HepG2 (cell line): ENCODE results near the gene GNG2. TPM values are rescaled to one million over a fixed set of nuclear protein-coding genes. Genes with fewer than 3 reads are reported as not detected.
"Not testable (repeated sequence)": the region's sequence is repeated elsewhere in the genome, so short reads cannot be mapped to it uniquely, and the experiment has no call there.

Source experiments
- ATAC-seq: fragments of 200-7000 bp; cut with Tn5 transposase; 3 replicates; pipeline ENCODE4 v1.9.1; 2020; ENCODE audit warnings: mild to moderate bottlenecking, moderate library complexity
- BruUV-seq: library from RNA; stranded (reverse); fragments of 400-500 nt; replicated peaks from 2 replicates; lab custom pipeline; 2021; lab: Mats Ljungman, UMichigan
- CTCF ChIA-PET: fragments of 300-600 bp; formaldehyde crosslinking; extraction: SDS; loops from one replicate; lab custom pipeline; 2021; ENCODE audit warnings: low total read pairs, inconsistent platforms, low intra/inter-chr PET ratio; lab: Yijun Ruan, JAX
- POLR2A ChIA-PET: fragments of 350-600 bp; sonication (Branson Sonifier 250); formaldehyde crosslinking; loops from one replicate; lab custom pipeline; 2020; ENCODE audit warnings: antibody characterized with exemption, inconsistent platforms; lab: Yijun Ruan, JAX
- DNase-seq: peaks from one replicate; pipeline ENCODE4 v3.0.0-alpha.2; 2015; ENCODE audit warnings: low spot score
- FAIRE-seq: peaks from 3 replicates; lab custom pipeline; 2011; peaks lifted over from hg19 to GRCh38; lab: Jason Lieb, UNC
- H2AFZ ChIP-seq: one replicate; pipeline ENCODE4 v1.6.1; 2011; ENCODE audit warnings: low read length, inconsistent platforms
- H3K27ac ChIP-seq: fragments of 300-600 bp; 3 replicates; pipeline ENCODE4 v1.8.0; 2011; ENCODE audit warnings: mixed run types, mild to moderate bottlenecking, mixed read lengths, low read length, inconsistent platforms; ENCODE audit not compliant: insufficient read depth; ENCODE audit errors: extremely low read length
- H3K27me3 ChIP-seq, 2 experiments: fragments of 200-600 bp in 1 of 2; 2 replicates in 1 of 2; 3 replicates in 1 of 2; pipeline versions ENCODE4 v1.6.0 to v1.8.0; 2011; ENCODE audit warnings: low read length in 2 of 2, mild to moderate bottlenecking in 2 of 2, moderate library complexity in 2 of 2, inconsistent platforms in 1 of 2; ENCODE audit not compliant: insufficient read depth in 2 of 2, control insufficient read depth in 1 of 2
- H3K36me3 ChIP-seq, 2 experiments: fragments of 200-600 bp in 1 of 2; replicated peaks in 1 of 2; 2 replicates in 1 of 2; 3 replicates in 1 of 2; pipeline versions ENCODE4 v1.5.1 to v1.8.0; 2011; ENCODE audit warnings: low read length in 2 of 2, inconsistent platforms in 1 of 2; ENCODE audit not compliant: insufficient read depth in 2 of 2, control insufficient read depth in 1 of 2
- H3K4me1 ChIP-seq: 2 replicates; pipeline ENCODE4 v1.5.1; 2012; ENCODE audit warnings: low read length, inconsistent platforms; ENCODE audit not compliant: insufficient read depth
- H3K4me2 ChIP-seq: 2 replicates; pipeline ENCODE4 v1.6.0; 2011; ENCODE audit warnings: low read depth, low read length, inconsistent platforms
- H3K4me3 ChIP-seq, 3 experiments: fragments of 200-600 bp in 1 of 3; sonication (generic), shearing (Covaris generic) in 1 of 3; replicated peaks in 1 of 3; 2 replicates each; pipeline ENCODE4 v1.5.1; 2011 to 2016; ENCODE audit warnings: low read length in 3 of 3, inconsistent platforms in 2 of 3, low read depth in 2 of 3, mild to moderate bottlenecking in 2 of 3, control low read depth in 1 of 3, mixed read lengths in 1 of 3; ENCODE audit not compliant: insufficient read depth in 1 of 3
- H3K79me2 ChIP-seq: one replicate; pipeline ENCODE4 v1.6.1; 2011; ENCODE audit warnings: low read length, inconsistent platforms; ENCODE audit not compliant: insufficient read depth
- H3K9ac ChIP-seq: 2 replicates; pipeline ENCODE4 v1.6.0; 2011; ENCODE audit warnings: mild to moderate bottlenecking, low read depth, low read length, inconsistent platforms; ENCODE audit not compliant: insufficient read depth
- H3K9me3 ChIP-seq: 2 replicates; pipeline ENCODE4 v1.5.1; 2012; ENCODE audit warnings: mild to moderate bottlenecking, low read length
- H4K20me1 ChIP-seq: 2 replicates; pipeline ENCODE4 v1.6.0; 2011; ENCODE audit warnings: inconsistent platforms, mild to moderate bottlenecking, low read length, moderate library complexity; ENCODE audit not compliant: insufficient read depth
- ELF3 ChIP-seq: IDR thresholded peaks from 2 replicates; pipeline ENCODE4 v1.6.1; 2016; ENCODE audit warnings: missing genetic modification reagents, missing compliant biosample characterization
- KDM1A ChIP-seq: IDR thresholded peaks from 2 replicates; pipeline ENCODE4 v1.6.1; 2016; ENCODE audit warnings: missing compliant biosample characterization
- KDM5B ChIP-seq: sonication (generic); formaldehyde crosslinking; IDR thresholded peaks from 2 replicates; pipeline ENCODE4 v1.4.0; 2020; ENCODE audit warnings: missing genetic modification reagents, mild to moderate bottlenecking, borderline replicate concordance
- MAF1 ChIP-seq: sonication (generic); formaldehyde crosslinking; IDR thresholded peaks from 2 replicates; pipeline ENCODE4 v1.5.0; 2020; ENCODE audit warnings: missing genetic modification reagents, borderline replicate concordance
- MAFG ChIP-seq: sonication (generic); formaldehyde crosslinking; IDR thresholded peaks from 2 replicates; pipeline ENCODE4 v1.5.1; 2020; ENCODE audit warnings: mild to moderate bottlenecking, missing genetic modification reagents
- PAWR ChIP-seq: sonication (generic); formaldehyde crosslinking; IDR thresholded peaks from 2 replicates; pipeline ENCODE4 v1.4.0; 2020; ENCODE audit warnings: missing genetic modification reagents, mild to moderate bottlenecking, borderline replicate concordance
- PHF20 ChIP-seq: sonication (generic); formaldehyde crosslinking; IDR thresholded peaks from 2 replicates; pipeline ENCODE4 v1.5.0; 2020; ENCODE audit warnings: mild to moderate bottlenecking, missing genetic modification reagents
- ZNF816 ChIP-seq: sonication (generic); formaldehyde crosslinking; IDR thresholded peaks from 2 replicates; pipeline ENCODE4 v1.8.0; 2022; ENCODE audit warnings: missing genetic modification reagents, mild to moderate bottlenecking, borderline replicate concordance
- ZSCAN30 ChIP-seq: sonication (generic); formaldehyde crosslinking; IDR thresholded peaks from 2 replicates; pipeline ENCODE4 v1.5.0; 2020; ENCODE audit warnings: mild to moderate bottlenecking, missing genetic modification reagents
- WGBS: methylation state at CpG from one replicate; pipeline ENCODE4 v1.1.6; 2017; ENCODE audit warnings: low lambda C conversion rate; 5-methylcytosine and 5-hydroxymethylcytosine counted together
- in situ Hi-C: cut with HindIII; loops from 2 replicates; pipeline ENCODE4 v1.10.0; 2017; ENCODE audit warnings: low pct_unique_long_range_greater_than_20kb; ENCODE audit not compliant: extremely low pct_ligation_motif_present
- intact Hi-C: fragments of 100-400 bp; cut with micrococcal nuclease; formaldehyde crosslinking; loops from one replicate; pipeline ENCODE4 v1.10.0; 2022; ENCODE audit not compliant: unreplicated experiment
- polyA plus RNA-seq, 8 experiments: library from polyadenylated mRNA; depleted of rRNA in 3 of 8; stranded (reverse) in 7 of 8; unstranded in 1 of 8; fragments of >200 nt; fragmentation: Illumina TruSeq in 4 of 8; extraction: Trizol in 4 of 8; gene quantifications; 2 replicates each; pipeline versions ENCODE4 v1.2.1 to v1.2.3, GENCODE V29; 2011 to 2016; ENCODE audit warnings: low read depth in 4 of 8, missing spikeins in 1 of 8, mixed read lengths in 1 of 8; ENCODE audit not compliant: insufficient read depth in 1 of 8
- total RNA-seq, 5 experiments: library from RNA; depleted of rRNA; stranded (reverse); fragments of >200 nt; fragmentation: Illumina TruSeq; extraction: Trizol; gene quantifications; 2 replicates each; pipeline ENCODE4 v1.2.3, GENCODE V29; 2016; ENCODE audit warnings: low read depth in 1 of 5
- TF ChIP-seq, protein P1 (sequence below): sonication (generic); formaldehyde crosslinking; IDR thresholded peaks from 2 replicates; pipeline ENCODE4 v1.5.0; 2020; ENCODE audit warnings: mild to moderate bottlenecking, missing genetic modification reagents
- TF ChIP-seq, protein P2 (sequence below): sonication (generic); formaldehyde crosslinking; IDR thresholded peaks from 2 replicates; pipeline ENCODE4 v1.9.0; 2022; ENCODE audit warnings: missing genetic modification reagents, mild to moderate bottlenecking, borderline replicate concordance
- TF ChIP-seq, protein P3 (sequence below): sonication (generic); formaldehyde crosslinking; IDR thresholded peaks from 2 replicates; pipeline ENCODE4 v1.8.0; 2022; ENCODE audit warnings: mild to moderate bottlenecking, missing genetic modification reagents; ENCODE audit not compliant: insufficient replicate concordance

The GNG2 gene
- total and polyA plus RNA-seq, 2 of the 13 experiments (the other 11 are each of a cell fraction or from before 2014, with no cell fraction given), result not detected

DNA sequence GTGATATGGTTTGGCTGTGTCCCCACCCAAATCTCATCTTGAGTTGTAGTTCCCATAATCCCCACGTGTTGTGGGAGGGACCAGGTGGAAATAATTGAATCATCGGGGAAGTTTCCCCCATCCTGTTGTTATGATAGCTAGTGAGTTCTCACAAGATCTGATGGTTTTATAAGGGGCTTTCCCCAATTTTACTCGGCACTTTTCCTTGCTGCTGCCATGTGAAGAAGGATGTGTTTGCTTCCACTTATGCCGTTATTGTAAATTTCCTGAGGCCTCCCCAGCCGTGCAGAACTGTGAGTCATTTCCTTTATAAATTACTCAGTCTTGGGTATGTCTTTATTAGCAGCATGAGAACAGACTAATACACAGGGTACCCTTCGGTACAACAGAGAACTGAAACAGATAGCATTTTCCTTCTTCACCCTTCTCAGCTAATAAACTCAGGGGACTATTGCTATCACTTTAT lies 45.3 kb downstream of the GNG2 start:
- ATAC-seq, POLR2A ChIA-PET, H4K20me1 ChIP-seq, H3K4me3 ChIP-seq, H3K4me2 ChIP-seq, H3K9ac ChIP-seq, intact Hi-C loops, H3K27me3 ChIP-seq, DNase-seq, H2AFZ ChIP-seq, H3K36me3 ChIP-seq, BruUV-seq, H3K4me1 ChIP-seq, H3K79me2 ChIP-seq, H3K9me3 ChIP-seq, CTCF ChIA-PET, in situ Hi-C loops, H3K27ac ChIP-seq, FAIRE-seq: not testable (repeated sequence)
- WGBS, result 27% methylated on average over 6 of the region's 6 CpGs

DNA sequence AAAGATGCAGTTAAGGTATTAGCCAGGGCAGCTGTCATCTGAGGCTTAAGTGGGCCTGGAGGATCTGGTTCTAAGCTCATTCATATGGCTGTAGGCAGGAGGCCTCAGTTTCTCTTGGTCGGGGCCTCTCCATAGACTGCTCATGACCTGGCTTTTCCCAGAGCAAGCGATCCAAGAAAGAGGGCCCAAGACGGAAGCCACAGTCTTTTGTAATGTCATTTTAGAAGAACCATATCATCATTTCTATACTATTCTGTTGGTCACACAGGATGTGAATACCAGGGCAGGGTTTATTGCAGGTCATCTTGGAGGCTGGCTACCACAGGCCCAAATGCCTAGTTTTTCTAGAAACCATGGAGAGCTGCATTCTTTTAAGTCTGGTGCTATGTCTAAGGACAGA lies 47.7 kb downstream of the GNG2 start:
- ChIA-PET CTCF (no interaction called here), POLR2A (no interaction called here)
- WGBS, result 83% methylated on average over 2 of the region's 3 CpGs
- Histone ChIP-seq H4K20me1 (no peaks in the 10 kb centered on the region), H3K4me3 (no peak overlapping the region), H3K9ac (no peak overlapping the region), H3K27me3 (no peaks in the 10 kb centered on the region), H3K27ac (no peak overlapping the region), H3K9me3 (no peaks in the 10 kb centered on the region), H3K4me1 (no peaks in the 10 kb centered on the region), H3K4me2 (no peak overlapping the region), H3K36me3 (no peaks in the 10 kb centered on the region), H2AFZ (no peak overlapping the region), H3K79me2 (no peaks in the 10 kb centered on the region)
- no peak for FAIRE-seq
- in situ Hi-C loops, result no loop called here
- DNase-seq, result no peak
- no peak for ATAC-seq
- intact Hi-C loops, result no loop called here
- BruUV-seq, result no TSS peak
- no peak for TF ChIP-seq PHF20 (CRISPR knock-in tag)
- no peak for TF ChIP-seq ELF3 (CRISPR knock-in tag)
- no peak for TF ChIP-seq MAFG (CRISPR knock-in tag)
- no peak for TF ChIP-seq PAWR
- TF ChIP-seq ZSCAN30 (CRISPR knock-in tag), result no peak
- no peak for TF ChIP-seq MAF1
- TF ChIP-seq, protein P1, sequence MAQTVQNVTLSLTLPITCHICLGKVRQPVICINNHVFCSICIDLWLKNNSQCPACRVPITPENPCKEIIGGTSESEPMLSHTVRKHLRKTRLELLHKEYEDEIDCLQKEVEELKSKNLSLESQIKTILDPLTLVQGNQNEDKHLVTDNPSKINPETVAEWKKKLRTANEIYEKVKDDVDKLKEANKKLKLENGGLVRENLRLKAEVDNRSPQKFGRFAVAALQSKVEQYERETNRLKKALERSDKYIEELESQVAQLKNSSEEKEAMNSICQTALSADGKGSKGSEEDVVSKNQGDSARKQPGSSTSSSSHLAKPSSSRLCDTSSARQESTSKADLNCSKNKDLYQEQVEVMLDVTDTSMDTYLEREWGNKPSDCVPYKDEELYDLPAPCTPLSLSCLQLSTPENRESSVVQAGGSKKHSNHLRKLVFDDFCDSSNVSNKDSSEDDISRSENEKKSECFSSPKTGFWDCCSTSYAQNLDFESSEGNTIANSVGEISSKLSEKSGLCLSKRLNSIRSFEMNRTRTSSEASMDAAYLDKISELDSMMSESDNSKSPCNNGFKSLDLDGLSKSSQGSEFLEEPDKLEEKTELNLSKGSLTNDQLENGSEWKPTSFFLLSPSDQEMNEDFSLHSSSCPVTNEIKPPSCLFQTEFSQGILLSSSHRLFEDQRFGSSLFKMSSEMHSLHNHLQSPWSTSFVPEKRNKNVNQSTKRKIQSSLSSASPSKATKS (CRISPR knock-in tag), result no peak
- TF ChIP-seq KDM1A (CRISPR knock-in tag), result no peak
- TF ChIP-seq ZNF816 (CRISPR knock-in tag), result no peak
- TF ChIP-seq KDM5B (CRISPR knock-in tag), result no peak
- TF ChIP-seq, protein P2, sequence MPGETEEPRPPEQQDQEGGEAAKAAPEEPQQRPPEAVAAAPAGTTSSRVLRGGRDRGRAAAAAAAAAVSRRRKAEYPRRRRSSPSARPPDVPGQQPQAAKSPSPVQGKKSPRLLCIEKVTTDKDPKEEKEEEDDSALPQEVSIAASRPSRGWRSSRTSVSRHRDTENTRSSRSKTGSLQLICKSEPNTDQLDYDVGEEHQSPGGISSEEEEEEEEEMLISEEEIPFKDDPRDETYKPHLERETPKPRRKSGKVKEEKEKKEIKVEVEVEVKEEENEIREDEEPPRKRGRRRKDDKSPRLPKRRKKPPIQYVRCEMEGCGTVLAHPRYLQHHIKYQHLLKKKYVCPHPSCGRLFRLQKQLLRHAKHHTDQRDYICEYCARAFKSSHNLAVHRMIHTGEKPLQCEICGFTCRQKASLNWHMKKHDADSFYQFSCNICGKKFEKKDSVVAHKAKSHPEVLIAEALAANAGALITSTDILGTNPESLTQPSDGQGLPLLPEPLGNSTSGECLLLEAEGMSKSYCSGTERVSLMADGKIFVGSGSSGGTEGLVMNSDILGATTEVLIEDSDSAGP, result no peak
- TF ChIP-seq, protein P3, sequence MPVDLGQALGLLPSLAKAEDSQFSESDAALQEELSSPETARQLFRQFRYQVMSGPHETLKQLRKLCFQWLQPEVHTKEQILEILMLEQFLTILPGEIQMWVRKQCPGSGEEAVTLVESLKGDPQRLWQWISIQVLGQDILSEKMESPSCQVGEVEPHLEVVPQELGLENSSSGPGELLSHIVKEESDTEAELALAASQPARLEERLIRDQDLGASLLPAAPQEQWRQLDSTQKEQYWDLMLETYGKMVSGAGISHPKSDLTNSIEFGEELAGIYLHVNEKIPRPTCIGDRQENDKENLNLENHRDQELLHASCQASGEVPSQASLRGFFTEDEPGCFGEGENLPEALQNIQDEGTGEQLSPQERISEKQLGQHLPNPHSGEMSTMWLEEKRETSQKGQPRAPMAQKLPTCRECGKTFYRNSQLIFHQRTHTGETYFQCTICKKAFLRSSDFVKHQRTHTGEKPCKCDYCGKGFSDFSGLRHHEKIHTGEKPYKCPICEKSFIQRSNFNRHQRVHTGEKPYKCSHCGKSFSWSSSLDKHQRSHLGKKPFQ (CRISPR knock-in tag), result no peak
